Lung microvascular endothelial cell (primary cell): ENCODE measurements around the gene AFMID. TPM values are rescaled to one million over a fixed set of nuclear protein-coding genes. Genes with fewer than 3 reads are reported as not detected.
"Not testable (repeated sequence)": the region's sequence is repeated elsewhere in the genome, so short reads cannot be mapped to it uniquely, and the experiment has no call there.

ENCODE experiments used
- DNase-seq, 2 donors: peaks; one replicate each; pipeline versions ENCODE4 v3.0.0 to v3.0.0-alpha.2; 2010; ENCODE audit warnings: low read depth in 2 of 2
- total RNA-seq: library from RNA; depleted of rRNA; stranded (reverse); fragments of >200 nt; gene quantifications from 2 replicates; pipeline ENCODE4 v1.2.1, GENCODE V29; 2014

The AFMID gene
- total RNA-seq, 1 donor from 2014 or later: 78.6 TPM

DNA sequence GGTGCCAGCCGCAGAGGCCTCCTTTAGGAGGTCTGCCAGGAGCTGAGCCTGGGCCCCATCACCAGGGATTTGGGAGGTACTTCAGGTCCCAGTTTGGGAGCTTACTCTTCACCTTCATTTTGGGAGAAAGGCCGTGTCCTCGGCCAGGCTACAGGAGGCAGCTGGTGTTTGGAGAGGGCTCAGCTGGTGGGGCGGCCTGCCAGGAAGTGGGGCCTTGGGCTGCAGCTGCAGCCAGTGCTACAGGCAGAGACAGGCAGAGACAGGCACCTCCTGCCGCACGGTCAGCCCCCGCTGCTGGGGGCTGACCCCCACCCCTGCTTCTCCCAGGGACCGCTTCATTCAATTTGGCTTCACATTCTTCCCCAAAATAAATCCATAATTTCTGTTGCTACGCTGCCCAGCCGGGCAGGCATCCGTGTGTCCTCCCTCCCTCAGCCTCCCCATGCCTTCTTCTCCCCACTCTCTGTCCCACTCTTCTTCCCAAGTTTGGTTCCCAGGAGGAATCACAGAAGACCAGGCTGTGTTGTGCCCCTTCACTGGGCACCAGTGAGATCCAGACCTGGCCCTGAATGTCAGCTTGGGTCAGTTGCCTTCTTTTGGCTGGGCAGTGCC lies 50.3 kb downstream of the AFMID start:
- no peak for DNase-seq

GRCh38 chr17:78238823-78239488 lies 51.8 kb downstream of the AFMID start:
- no peak for DNase-seq

DNA sequence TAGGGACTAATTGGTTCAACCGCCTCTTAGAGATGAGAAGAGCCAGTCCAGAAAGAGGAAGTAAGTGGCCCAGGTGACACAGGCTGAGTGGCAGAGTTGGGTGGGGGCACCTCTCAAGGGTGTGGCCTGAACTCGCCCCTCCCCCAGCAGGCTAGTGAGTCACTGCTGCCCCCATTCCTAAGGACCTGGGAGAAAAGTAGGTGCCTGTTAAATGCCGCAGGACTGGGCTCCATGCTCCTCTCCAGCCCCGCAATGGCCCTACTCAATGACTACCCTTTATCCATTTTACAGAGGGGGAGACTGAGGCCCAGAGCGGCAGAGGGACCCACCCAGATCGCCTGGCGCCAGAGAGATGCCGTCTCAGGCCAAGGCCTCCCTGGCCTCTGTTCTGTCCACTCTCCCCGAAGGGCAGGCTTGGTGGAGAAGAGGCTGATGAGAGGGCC lies 52.3 kb downstream of the AFMID start:
- DNase-seq: no peak

DNA sequence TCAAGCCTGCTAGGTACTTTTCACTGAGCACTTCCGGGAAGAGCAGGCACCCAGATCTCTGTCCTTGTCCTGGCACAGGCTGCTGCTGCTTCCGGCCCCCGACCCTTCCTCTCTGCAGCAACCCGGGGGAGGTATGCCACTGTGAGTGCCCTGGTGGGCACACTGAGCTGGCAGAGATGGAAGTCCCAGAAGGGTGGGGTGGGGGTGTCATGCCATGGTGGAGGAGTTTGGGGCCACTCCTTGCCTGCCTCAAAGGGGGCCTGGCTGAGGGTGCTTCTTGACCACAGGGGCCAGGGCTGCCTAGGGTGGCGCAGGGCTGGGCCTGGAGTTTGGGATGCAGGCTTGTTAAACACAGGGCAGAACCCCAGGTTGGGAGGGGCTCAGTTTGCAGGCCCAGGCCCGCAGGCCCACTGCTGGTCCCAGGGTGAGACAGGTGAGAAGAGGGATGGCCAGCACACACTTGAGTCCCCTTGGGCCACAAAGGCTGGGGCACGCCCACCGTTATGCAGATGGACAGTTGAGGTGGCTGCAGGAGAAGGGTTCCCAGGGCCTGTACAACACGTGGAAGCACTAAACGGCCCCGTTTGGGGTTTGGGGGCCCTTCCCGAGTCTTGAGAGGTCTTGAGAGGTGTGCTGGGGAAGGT lies 53.0 kb downstream of the AFMID start:
- DNase-seq: no peak

DNA sequence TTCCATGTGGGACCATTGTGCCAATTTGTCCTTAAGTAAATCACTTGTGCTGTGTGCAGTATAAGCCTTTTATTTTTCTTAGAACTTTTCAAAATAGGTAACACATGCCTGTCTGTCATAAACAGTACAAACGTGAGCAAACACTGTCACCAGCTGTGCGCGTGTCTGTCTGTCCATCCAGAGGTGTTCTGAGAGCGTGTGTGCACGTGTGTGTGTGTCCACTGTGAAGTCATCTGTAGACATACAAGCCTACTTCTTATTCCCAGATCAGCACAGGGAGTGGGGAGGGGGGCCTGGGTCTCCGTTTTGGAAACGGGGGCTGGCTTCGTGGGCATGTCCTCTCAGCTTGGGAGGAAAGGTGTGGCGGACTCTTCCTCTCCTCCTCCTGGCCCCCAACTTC lies 53.7 kb downstream of the AFMID start:
- no peak for DNase-seq

DNA sequence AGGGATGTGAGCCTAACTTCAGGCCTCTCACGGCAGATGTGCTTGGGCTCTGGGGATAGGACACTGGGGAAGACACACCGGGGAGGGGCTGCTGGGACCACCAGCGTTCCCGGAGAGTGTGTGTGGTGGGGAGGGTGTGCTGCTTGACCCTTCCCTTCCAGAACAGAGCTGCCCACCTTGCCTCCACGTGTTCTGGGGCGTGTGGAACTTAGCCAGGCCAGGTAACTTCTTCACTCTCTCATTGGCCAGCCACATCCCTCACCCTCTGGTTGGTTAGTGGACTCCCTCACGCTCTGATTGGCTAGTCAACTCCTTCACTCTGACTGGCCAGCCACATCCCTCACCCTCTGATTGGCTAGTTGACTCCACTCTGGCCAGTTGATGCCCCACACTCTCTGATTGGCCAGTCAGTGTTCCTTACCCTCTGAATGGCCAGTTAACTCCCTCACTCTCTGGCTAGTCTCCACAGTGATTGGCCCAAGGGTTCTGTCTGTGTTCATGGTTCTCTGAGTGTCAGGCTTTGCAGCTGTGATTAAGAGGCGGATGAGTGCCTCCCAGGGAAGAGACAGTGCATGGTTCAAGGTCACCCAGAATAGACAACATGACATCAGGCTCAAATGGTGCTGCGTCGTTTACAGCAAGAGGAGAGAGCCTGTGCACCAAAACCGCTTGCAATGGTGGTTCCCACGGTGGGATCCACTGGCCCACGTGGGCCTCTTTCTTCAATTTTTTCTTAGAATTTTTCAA lies 54.3 kb downstream of the AFMID start:
- peak; percentile 59 to 70 for DNase-seq

GRCh38 chr17:78242024-78242742 lies 55.0 kb downstream of the AFMID start:
- DNase-seq: no peak

GRCh38 chr17:78247304-78247703 lies 60.1 kb downstream of the AFMID start:
- no peak for DNase-seq

DNA sequence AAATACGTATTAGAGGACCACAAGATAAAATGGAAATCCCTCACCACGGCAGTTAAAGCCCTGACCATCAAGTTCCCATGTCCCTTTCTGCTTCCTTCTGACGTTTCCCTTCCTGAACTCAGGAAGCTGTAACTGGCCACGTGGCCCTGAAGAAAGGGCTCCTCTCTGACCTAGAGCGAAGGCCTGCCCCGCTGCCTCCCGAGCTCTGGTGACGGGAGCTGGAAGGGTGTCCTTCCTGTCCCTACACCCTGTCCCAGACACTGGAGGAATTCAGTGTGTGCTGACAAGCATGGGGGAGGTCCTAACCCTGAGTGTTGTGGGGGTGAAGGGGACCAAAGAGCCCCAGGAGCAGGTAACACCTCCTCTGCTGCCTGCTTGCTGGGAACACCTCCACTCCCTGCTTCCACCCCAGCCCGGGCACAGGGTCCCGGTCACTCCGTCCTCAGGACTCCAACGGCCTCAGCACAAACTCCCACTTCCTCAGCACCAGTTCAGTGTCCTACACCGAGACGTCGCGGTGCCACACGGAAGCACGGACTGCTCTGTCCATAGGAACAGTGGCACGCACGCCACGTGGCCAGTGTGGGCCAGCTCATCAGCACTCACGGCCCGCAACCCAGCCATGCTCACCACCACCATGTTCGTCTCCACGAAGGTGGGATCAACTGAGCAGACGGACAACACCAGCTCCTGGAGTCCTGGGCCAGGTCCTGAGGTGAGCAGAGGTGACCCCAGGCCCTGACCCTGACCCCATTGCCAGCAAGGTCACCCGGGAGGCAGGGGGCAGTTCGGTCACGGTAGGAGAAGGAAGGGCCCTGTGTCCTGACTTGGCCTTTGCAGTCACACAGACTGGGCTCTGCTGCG lies 61.1 kb downstream of the AFMID start:
- peak in 1 of 2 donors; percentile 39 for DNase-seq

DNA sequence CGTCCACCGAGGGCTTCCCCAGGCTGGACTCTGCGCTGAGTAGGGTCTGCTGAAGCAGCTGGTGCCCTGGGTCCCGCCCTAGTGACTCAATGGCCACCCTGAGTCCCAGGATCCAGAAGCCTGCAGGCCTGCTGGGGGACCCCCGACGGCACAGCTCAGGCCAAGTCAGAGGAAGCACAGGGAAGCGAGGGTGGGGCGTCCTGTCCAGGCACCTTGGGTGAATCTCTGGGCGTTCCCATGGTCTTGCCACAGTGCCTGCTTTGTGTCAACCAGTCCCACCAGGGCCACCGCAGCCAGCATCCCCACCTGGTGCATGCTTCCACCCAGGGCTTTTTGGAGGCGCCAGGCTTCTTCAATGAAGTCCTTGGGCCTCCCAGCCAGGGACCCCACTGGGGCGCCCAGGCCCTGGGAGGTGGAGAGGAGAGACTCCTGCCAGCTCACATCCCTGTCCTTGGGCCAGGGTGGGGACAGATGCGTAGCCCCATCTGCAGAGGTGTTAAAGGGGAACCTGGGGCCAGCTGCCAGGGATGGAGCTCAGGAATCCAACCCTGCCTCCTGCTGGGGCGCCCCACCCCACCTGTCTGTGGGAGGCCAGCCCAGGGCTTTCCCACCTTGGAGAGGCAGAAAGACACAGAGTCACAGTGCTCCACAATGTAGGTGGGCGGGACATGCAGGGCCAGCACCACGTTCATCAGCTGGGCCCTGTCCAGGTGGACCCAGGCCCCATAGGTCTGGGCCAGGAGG lies 62.1 kb downstream of the AFMID start:
- DNase-seq: no peak

DNA sequence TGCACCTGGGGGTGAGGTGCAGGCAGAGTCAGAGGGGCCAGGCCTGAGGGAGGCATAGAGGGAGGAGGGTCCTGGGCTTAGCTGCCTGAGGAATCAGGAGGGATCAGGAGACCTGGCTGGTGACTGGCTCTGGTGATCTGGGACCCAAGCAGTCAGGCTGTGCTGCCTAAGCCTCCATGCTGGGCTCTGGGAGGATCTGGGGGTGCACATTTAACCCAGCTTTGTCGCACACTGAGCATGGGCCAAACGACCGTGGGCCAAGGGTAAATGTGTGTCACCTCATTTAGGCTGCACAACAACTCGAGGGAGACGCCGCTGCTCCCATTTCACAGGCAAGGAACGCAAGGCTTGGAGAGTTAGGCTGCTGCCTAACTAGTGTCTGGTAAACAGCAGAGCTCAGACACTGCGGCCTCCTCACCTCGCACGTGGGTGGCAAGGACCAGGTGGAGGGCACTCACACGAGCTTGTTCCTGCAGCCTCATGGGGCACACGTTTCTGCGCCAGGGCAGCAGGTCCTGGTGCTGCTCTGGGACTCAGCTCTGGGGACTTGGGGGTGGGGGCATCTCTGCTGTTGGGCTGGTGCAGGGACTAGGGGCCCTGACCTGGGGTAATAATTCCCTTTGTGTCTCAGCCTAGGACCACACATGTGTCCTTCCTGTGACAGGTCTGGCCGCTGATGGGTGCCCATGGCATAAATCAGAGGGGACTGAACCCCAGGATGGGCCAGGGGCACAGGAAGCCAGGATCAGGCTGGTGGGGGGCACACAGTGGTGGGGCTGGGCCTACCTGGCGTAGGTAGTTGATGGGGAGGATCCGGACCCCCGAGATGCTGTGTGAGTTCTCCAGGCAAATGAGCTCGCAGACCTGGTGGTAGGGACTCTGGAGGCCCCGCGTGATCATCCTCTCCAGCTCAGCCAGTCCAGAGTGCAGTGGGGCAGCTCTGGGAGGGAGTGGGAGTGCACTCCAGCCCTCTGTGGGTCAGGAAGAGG lies 63.0 kb downstream of the AFMID start:
- no peak for DNase-seq

- DNase-seq: peak; percentile 86 to 92
These were observed 64.0 kb downstream of the AFMID start for GRCh38 chr17:78250891-78251772.

GRCh38 chr17:78251773-78252103 lies 64.6 kb downstream of the AFMID start:
- no peak for DNase-seq

- no peak for DNase-seq
These were observed 65.0 kb downstream of the AFMID start for GRCh38 chr17:78252111-78252634.

DNA sequence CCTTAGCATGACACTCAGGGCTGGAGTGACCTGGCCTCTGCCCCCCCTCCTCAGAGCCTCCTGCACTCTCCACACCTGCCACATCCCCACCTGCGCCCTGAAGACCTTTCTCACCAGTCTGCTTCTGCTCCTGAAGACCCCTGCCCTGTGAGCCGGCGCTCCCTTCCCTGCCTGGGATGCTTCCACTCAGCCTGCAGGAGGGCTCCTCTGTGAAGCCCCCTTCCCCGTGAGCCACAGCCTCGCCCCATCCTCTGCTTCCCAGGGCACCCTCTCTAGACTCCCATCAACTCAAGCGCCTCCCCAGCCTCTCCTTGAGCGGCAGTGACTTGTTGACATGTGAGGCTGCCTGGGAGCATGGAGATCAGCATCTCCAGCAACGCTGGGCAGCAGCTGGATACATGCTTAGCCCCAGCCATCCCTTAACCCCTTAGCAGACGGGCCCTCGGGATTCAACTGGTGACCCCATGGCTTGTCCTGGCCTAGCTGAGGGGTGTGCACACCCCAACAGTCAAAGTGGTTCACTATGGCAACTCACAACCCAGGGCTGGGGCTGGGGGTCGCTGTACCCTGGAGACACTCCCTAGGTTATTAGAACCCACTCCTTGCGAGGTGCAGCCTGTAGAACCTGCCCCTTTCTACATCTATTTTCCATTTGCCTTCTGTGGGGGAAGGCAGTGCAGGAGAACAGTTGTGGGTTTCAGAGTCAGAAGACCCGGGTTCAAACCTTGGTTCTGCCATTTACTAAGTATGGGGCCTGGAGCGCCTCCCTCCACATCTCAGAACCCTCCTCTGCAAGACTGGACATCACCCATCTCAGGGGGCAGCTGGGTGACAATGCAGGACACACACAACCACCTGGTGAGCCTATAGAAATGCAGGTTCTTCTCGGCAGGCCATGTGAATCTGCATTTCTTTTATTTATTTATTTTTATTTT lies 65.8 kb downstream of the AFMID start:
- no peak for DNase-seq

DNA sequence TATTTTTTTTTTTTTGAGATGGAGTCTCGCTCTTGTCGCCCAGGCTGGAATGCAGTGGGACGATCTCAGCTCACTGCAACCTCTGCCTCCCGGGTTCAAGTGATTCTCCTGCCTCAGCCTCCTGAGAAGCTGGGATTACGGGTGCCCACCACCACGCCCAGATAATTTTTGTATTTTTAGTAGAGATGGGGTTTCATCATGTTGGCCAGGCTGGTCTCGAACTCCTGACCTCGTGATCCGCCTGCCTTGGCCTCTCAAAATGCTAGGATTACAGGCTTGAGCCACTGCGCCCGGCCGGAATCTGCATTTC lies 66.4 kb downstream of the AFMID start:
- not testable (repeated sequence) for DNase-seq
